Transverse colon (tissue), 4 donors: ENCODE results near the gene DPH3.

ENCODE experiments used
- CTCF ChIP-seq, 5 experiments: fragments of 200-600 bp in 3 of 5; fragments of 450-650 bp in 2 of 5; sonication (generic) in 3 of 5; IDR thresholded peaks; 1 replicate in 2 of 5; 2 replicates in 3 of 5; pipeline ENCODE4 v1.5.1; 2016 to 2017; ENCODE audit warnings: antibody characterized with exemption in 5 of 5, inconsistent platforms in 3 of 5, mild to moderate bottlenecking in 2 of 5, moderate library complexity in 1 of 5
- POLR2A ChIP-seq: fragments of 450-650 bp; IDR thresholded peaks from one replicate; pipeline ENCODE4 v1.6.1; 2016; ENCODE audit warnings: antibody characterized with exemption, mild to moderate bottlenecking, moderate library complexity
- POLR2AphosphoS5 ChIP-seq, 3 donors: sonication (generic); formaldehyde crosslinking; IDR thresholded peaks; one replicate each; pipeline ENCODE4 v1.6.1; 2016; ENCODE audit warnings: antibody characterized with exemption in 3 of 3

- TF ChIP-seq CTCF (IDR thresholded peaks at IDR 0.05) (no peak), POLR2AphosphoS5 (IDR thresholded peaks at IDR 0.05) (no peak), POLR2A (no peak)
Observed at GRCh38 chr3:16289144-16289889, 24.6 kb upstream of the DPH3 start.
